Lung (tissue), 12 donors: ENCODE results near the gene B3GNT7. TPM values are rescaled to one million over a fixed set of nuclear protein-coding genes. Genes with fewer than 3 reads are reported as not detected.

ENCODE experiments used
- ATAC-seq: fragments of 200-7000 bp; cut with Tn5 transposase; one replicate; pipeline ENCODE4 v1.9.1; 2020; ENCODE audit warnings: moderate number of reproducible peaks; ENCODE audit not compliant: insufficient read depth, low FRiP score
- DNase-seq, 3 donors: peaks; one replicate each; pipeline ENCODE4 v3.0.0-alpha.2; 2013 to 2017
- H3K27ac ChIP-seq, 2 donors: one replicate each; pipeline ENCODE4 v1.5.1; 2013; ENCODE audit warnings: mild to moderate bottlenecking in 2 of 2, moderate library complexity in 2 of 2, control low read depth in 1 of 2, inconsistent platforms in 1 of 2, low read depth in 1 of 2, low read length in 1 of 2
- H3K27me3 ChIP-seq, 3 donors: one replicate each; pipeline ENCODE4 v1.5.1; 2013; ENCODE audit warnings: low read length in 2 of 3; ENCODE audit not compliant: control insufficient read depth in 3 of 3, insufficient read depth in 3 of 3
- H3K36me3 ChIP-seq, 4 donors: one replicate each; pipeline ENCODE4 v1.5.1; 2013; ENCODE audit warnings: low read length in 4 of 4, mild to moderate bottlenecking in 1 of 4, moderate library complexity in 1 of 4; ENCODE audit not compliant: control insufficient read depth in 4 of 4, insufficient read depth in 4 of 4
- H3K4me1 ChIP-seq, 5 donors: one replicate each; pipeline ENCODE4 v1.5.1; 2013; ENCODE audit warnings: low read length in 5 of 5, mild to moderate bottlenecking in 2 of 5, moderate library complexity in 1 of 5; ENCODE audit not compliant: control insufficient read depth in 5 of 5, insufficient read depth in 5 of 5
- H3K4me3 ChIP-seq: one replicate; pipeline ENCODE4 v1.5.1; 2013; ENCODE audit warnings: mild to moderate bottlenecking, control low read depth, moderate library complexity
- H3K9ac ChIP-seq, 2 donors: one replicate each; pipeline ENCODE4 v1.5.1; 2013; ENCODE audit warnings: low read length in 2 of 2, control low read depth in 1 of 2; ENCODE audit not compliant: insufficient read depth in 1 of 2
- H3K9me3 ChIP-seq, 4 donors: one replicate each; pipeline ENCODE4 v1.5.1; 2013; ENCODE audit warnings: low read length in 3 of 4, mild to moderate bottlenecking in 1 of 4, moderate library complexity in 1 of 4; ENCODE audit not compliant: control insufficient read depth in 4 of 4, insufficient read depth in 3 of 4
- WGBS, 2 donors: extraction: QIAGEN DNeasy Blood & Tissue Kit; methylation state at CpG; one replicate each; pipeline ENCODE4 v1.1.7; 2013; 5-methylcytosine and 5-hydroxymethylcytosine counted together
- polyA plus RNA-seq, 2 donors: library from polyadenylated mRNA; stranded (reverse); fragments of 200-250 nt; gene quantifications; one replicate each; pipeline ENCODE4 v1.2.1, GENCODE V29; 2013
- total RNA-seq, 2 donors: library from RNA; depleted of rRNA in 1 of 2; stranded (reverse); fragments of >200 nt in 1 of 2; gene quantifications; one replicate each; pipeline ENCODE4 v1.2.1, GENCODE V29; 2014 to 2021
- TF ChIP-seq, protein P1 (sequence below): IDR thresholded peaks from 2 replicates; pipeline ENCODE4 v1.5.1; 2012; ENCODE audit warnings: mild to moderate bottlenecking; ENCODE audit errors: control extremely low read depth, extremely low read depth
- donor health status: control.
- donor health status: control.
- donor health status: Bipolar disorder and iron deficiency.
- donor health status: healthy.
- donor health status: DM: yes; HTN: yes; CAD: no.

Gene B3GNT7
- total and polyA plus RNA-seq, 4 donors, result 18.9 to 73.7 (median 27.5) TPM

DNA sequence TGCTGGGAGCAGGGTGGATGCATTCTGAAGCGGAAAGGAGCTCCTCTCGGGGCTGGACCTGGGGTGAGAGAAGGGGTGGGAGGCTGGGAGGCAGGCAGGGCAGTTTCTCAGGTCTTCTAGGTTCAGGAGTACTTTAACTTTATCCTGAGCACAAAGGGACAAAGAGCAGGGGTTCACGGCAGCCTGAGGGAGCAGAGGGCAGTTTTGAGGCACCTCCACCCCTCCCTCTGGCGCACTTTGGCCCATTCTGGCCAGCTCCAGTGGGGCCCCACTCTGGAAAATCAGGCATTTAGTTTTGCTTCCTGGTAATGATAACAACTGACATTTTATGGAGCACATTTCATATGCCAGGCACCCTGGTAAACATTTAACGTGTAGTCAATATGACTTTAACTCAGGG, 14.3 kb downstream of the B3GNT7 start:
- no peak for DNase-seq
- no peak overlapping the region for H3K27ac ChIP-seq

DNA sequence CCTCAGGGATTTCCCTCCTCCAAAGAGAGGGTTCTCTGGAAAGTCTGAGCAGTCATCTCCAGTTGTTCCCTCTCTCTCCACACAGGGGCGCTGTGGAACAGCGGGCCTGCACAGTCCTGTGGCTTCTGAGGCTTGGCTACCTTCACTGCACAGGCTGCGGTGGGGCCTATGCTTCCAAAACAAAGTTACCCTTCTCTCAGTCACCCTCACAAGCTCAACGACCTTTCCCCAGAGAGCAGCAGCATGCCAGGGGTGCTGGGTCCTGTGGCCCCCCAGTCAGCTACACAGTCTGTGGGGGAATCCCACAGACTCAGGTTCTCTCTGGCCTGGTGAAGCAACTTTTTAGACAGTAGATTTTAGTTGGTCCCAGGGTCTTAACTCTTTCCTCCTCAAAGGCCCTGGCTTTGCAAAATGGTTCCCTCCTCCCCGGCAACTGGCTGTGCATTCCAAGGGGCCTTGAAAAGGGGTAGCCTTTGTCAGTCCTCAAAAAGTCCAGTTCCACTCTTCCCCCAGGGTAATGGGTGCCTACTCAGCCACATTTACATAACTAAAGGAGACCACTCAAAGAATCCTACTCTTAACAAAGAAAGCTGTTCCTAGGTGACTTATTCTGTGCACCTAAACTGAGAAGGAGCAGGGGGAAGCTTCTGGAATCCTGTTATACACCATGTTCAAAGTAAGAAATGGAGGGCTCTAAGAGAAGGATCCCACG, 14.9 kb downstream of the B3GNT7 start:
- no peak overlapping the region for H3K27ac ChIP-seq
- TF ChIP-seq, protein P1, sequence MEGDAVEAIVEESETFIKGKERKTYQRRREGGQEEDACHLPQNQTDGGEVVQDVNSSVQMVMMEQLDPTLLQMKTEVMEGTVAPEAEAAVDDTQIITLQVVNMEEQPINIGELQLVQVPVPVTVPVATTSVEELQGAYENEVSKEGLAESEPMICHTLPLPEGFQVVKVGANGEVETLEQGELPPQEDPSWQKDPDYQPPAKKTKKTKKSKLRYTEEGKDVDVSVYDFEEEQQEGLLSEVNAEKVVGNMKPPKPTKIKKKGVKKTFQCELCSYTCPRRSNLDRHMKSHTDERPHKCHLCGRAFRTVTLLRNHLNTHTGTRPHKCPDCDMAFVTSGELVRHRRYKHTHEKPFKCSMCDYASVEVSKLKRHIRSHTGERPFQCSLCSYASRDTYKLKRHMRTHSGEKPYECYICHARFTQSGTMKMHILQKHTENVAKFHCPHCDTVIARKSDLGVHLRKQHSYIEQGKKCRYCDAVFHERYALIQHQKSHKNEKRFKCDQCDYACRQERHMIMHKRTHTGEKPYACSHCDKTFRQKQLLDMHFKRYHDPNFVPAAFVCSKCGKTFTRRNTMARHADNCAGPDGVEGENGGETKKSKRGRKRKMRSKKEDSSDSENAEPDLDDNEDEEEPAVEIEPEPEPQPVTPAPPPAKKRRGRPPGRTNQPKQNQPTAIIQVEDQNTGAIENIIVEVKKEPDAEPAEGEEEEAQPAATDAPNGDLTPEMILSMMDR, result no peak
- peaks cover 0 to 7% (median 0%) of the 10 kb centered on the region in 3 donors for H3K27me3 ChIP-seq
- no peak for DNase-seq
- no peak overlapping the region for H3K4me3 ChIP-seq
- no peak for ATAC-seq
- no peak overlapping the region for H3K9ac ChIP-seq
- peaks cover 0 to 6% (median 0%) of the 10 kb centered on the region in 4 donors for H3K9me3 ChIP-seq
- WGBS, 2 donors, result 83 to 89% methylated on average over 6 of the region's 6 CpGs
- no peaks in the 10 kb centered on the region for H3K36me3 ChIP-seq
- H3K4me1 ChIP-seq, result peaks cover 0 to 12% (median 3%) of the 10 kb centered on the region in 5 donors

More for the DNA sequence above, 14.3 kb downstream of the B3GNT7 start:
- peaks cover 0 to 6% (median 0%) of the 10 kb centered on the region in 4 donors for H3K9me3 ChIP-seq
- ATAC-seq, result no peak
- H3K4me1 ChIP-seq, result peaks cover 0 to 12% (median 3%) of the 10 kb centered on the region in 5 donors
- TF ChIP-seq, protein P1, result no peak
- no peak overlapping the region for H3K4me3 ChIP-seq
- H3K36me3 ChIP-seq, result no peaks in the 10 kb centered on the region
- 96 to 97% methylated on average over 5 of the region's 5 CpGs for WGBS, 2 donors
- peaks cover 0 to 7% (median 0%) of the 10 kb centered on the region in 3 donors for H3K27me3 ChIP-seq
- H3K9ac ChIP-seq, result no peak overlapping the region

DNA sequence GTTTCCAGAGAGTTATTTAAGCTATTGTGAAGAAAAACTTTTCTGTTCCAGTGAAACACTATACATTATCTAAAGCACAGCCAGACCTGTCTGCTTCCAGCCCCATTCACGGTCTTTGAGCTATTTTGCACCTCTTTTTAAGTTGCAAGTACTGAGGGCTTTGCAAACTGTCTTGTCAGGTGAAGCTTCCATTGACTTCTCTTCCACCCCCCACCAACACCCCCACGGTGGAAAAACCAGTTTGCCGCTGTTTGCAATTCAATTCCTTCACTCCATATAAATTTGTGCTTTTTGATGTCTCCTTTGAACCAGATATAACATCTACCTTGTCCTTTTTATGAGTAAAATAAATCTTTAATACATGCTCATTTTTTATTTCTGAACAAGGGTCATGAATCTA, 15.7 kb downstream of the B3GNT7 start:
- Histone ChIP-seq H3K27me3 (peaks cover 0 to 7% (median 0%) of the 10 kb centered on the region in 3 donors), H3K4me1 (peaks cover 0 to 12% (median 3%) of the 10 kb centered on the region in 5 donors), H3K27ac (no peak overlapping the region), H3K9me3 (peaks cover 0 to 6% (median 0%) of the 10 kb centered on the region in 4 donors), H3K36me3 (no peaks in the 10 kb centered on the region), H3K9ac (no peak overlapping the region), H3K4me3 (no peak overlapping the region)
- ATAC-seq (no peak), DNase-seq (no peak)
- 63 to 74% methylated on average over 3 of the region's 3 CpGs for WGBS, 2 donors
- TF ChIP-seq, protein P1, result no peak
